Esophagus muscularis mucosa (tissue), 4 donors: ENCODE results near the gene EEIG2.

Experiments
- CTCF ChIP-seq, 3 experiments: fragments of 200-600 bp in 2 of 3; fragments of 450-650 bp in 1 of 3; sonication (generic) in 2 of 3; IDR thresholded peaks; one replicate each; pipeline ENCODE4 v1.5.1; 2017 to 2019; ENCODE audit warnings: antibody characterized with exemption in 3 of 3, mild to moderate bottlenecking in 2 of 3, moderate library complexity in 1 of 3
- EP300 ChIP-seq: sonication (generic); formaldehyde crosslinking; IDR thresholded peaks from one replicate; pipeline ENCODE4 v1.6.1; 2017; ENCODE audit warnings: antibody characterized with exemption
- POLR2A ChIP-seq: fragments of 450-650 bp; IDR thresholded peaks from one replicate; pipeline ENCODE4 v1.6.1; 2017; ENCODE audit warnings: antibody characterized with exemption, moderate library complexity, mild to moderate bottlenecking, low read depth
- POLR2AphosphoS5 ChIP-seq, 2 donors: sonication (generic); formaldehyde crosslinking; IDR thresholded peaks; one replicate each; pipeline ENCODE4 v1.6.1; 2017; ENCODE audit warnings: antibody characterized with exemption in 2 of 2

GRCh38 chr1:108593448-108593847 is 33.5 kb downstream of the EEIG2 start:
- no peak for TF ChIP-seq POLR2A
- TF ChIP-seq CTCF (IDR thresholded peaks at IDR 0.05) = no peak
- TF ChIP-seq POLR2AphosphoS5 (IDR thresholded peaks at IDR 0.05) = no peak
- TF ChIP-seq EP300 = no peak
